Epithelial cell of umbilical artery (primary cell): ENCODE data around the gene LRRC10B. TPM values are rescaled to one million over a fixed set of nuclear protein-coding genes. Genes with fewer than 3 reads are reported as not detected.

Source experiments
- total RNA-seq: library from RNA; depleted of rRNA; stranded (reverse); fragments of >200 nt; gene quantifications from 2 replicates; pipeline ENCODE4 v1.2.3, GENCODE V29; 2014

LRRC10B gene
- total RNA-seq: not detected in 2 replicates

DNA sequence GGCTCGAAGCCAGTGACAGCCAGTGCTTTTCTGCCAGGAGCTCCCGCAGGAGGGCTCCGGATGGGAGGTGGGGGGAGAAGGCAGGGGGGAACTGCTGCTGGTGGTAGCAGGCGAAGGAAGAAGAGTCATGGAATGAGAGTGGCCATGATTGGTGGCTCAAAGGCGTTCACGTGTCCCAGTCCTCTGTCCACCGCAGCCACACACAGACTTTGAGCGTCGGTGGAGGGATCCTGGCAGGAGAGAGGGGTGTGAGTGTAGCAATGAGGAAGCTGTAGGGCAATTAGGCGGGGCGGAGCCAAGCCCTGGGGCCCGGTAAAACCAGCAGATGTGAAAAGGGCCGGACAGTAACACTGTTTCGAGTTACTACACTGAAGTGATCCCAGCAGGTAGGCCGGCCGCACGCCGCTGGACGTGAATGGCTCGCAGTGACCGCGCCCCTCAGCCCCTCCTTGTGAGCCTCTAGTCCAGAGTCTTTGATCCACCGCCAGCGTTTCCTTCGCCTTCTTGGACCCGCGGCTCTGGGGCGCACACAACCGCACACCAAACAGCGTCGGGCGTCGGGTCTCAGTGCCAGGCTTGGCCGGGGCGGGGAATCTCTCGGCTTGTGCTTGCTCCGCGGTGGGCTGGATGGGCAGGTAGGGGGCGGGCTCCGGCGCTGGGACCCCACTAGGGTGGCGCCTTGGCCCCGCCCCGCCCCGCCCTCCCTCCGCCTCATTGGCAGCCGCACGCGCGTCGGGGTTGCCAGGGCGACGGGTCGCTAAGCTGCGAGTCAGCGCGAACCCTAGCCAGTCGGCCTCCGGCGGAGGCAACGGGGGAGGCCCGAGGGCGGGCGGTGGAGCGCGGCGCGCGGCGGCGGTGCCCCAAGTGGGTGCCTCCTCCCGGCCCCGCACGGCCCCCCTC is at the start of gene LRRC10B:
TSS of gene LRRC10B (plus strand) at position 788 of the 900 bp plus-strand sequence. CDS start 250 bp downstream, outside the sequence.

Other genes starting within 250 kb of the LRRC10B start
- gene VWCE, start 213.4 kb upstream of the LRRC10B start, total RNA-seq: 1.6 and 2.3 TPM in 2 replicates
- gene DDB1, start 175.6 kb upstream of the LRRC10B start, total RNA-seq: 253 and 317 TPM in 2 replicates
- 13.0 and 23.4 TPM in 2 replicates for gene TKFC, start 175.5 kb upstream of the LRRC10B start, total RNA-seq
- gene CYB561A3, start 146.9 kb upstream of the LRRC10B start, total RNA-seq: 27.9 and 31.5 TPM in 2 replicates
- 15.9 and 21.0 TPM in 2 replicates for gene TMEM138, start 146.4 kb upstream of the LRRC10B start, total RNA-seq
- 7.5 and 12.3 TPM in 2 replicates for gene TMEM216, start 116.2 kb upstream of the LRRC10B start, total RNA-seq
- gene CPSF7, start 78.8 kb upstream of the LRRC10B start, total RNA-seq: 8.4 and 13.1 TPM in 2 replicates
- gene SDHAF2, start 78.6 kb upstream of the LRRC10B start, total RNA-seq: 30.1 and 66.3 TPM in 2 replicates
- gene SYT7, start 72.3 kb downstream of the LRRC10B start, total RNA-seq: under 0.01 and 0.30 TPM in 2 replicates
- 0.46 and 0.65 TPM in 2 replicates for gene DAGLA, start 171.6 kb downstream of the LRRC10B start, total RNA-seq
- gene MYRF, start 243.9 kb downstream of the LRRC10B start, total RNA-seq: 0.91 and 0.97 TPM in 2 replicates